ENCODE measurements around the gene FJX1.

GRCh38 chr11:35598254-35599125 is 19.8 kb upstream of the FJX1 start:
- TF ChIP-seq CTCF (IDR thresholded peaks at IDR 0.05) (no peak), ZFX (IDR thresholded peaks at IDR 0.05; ENCODE audit: borderline replicate concordance) (no peak)
